ENCODE data around the gene DDX49. TPM values are rescaled to one million over a fixed set of nuclear protein-coding genes. Genes with fewer than 3 reads are reported as not detected.
A peak's percentile ranks its signal among the peaks of the same experiment; 100 is the strongest.

Gene DDX49
- polyA plus RNA-seq, 3 donors: 24.0 to 40.3 (median 27.5) TPM

DNA sequence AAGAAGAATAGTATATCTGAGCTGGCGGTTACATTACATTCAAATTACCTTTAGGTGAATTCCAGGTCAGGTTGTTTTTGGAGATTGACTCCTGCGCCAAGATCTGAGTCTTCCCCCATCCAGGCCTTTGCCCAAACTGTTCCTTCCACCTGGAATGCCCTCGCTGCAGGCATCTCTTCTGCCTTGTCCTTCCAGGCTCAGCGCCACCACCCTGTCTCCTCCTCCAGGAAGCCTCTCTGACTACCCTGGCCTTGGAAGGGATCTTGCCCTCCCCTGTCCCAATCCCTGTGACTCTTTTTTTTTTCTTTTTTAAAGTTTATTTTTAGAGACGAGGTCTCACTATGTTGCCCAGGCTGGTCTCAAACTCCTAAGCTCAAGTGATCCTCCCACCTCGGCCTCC, 23.2 kb downstream of the DDX49 start:
- Mint-ChIP-seq H3K27me3 (ENCODE audit: low read depth in 3 of 3) (peaks cover 0 to 4% (median 1%) of the 10 kb centered on the region in 3 donors), H3K27ac (peak overlapping the region in 1 of 7 donors; percentile 33), H3K4me1 (peaks cover 38% of the 10 kb centered on the region), H3K9me3 (peaks cover 0 to 9% (median 2%) of the 10 kb centered on the region in 7 donors), H3K4me3 (peak overlapping the region in 1 of 2 donors; percentile 63), H3K36me3 (peaks cover 23 to 31% of the 10 kb centered on the region in 2 donors)
- Histone ChIP-seq H3K9me3 (replicated peaks in 1 of 2; ENCODE audit: control insufficient read depth in 1 of 2, insufficient read depth in 1 of 2, low read length in 2 of 2) (no peaks in the 10 kb centered on the region), H3K4me2 (replicated peaks; ENCODE audit: extremely low read depth, low read length, poor library complexity, severe bottlenecking) (no peak overlapping the region), H2AFZ (ENCODE audit: insufficient read depth, low read depth, low read length, poor library complexity, severe bottlenecking) (no peak overlapping the region), H3K4me1 (ENCODE audit: control insufficient read depth in 1 of 2, insufficient read depth in 2 of 2, low read length in 2 of 2) (peaks cover 21 to 28% of the 10 kb centered on the region in 2 donors), H3K27me3 (ENCODE audit: control insufficient read depth in 2 of 2, insufficient read depth in 2 of 2, low read length in 2 of 2) (no peaks in the 10 kb centered on the region), H3K27ac (ENCODE audit: low read depth in 1 of 2, low read length in 2 of 2) (no peak overlapping the region), H3K4me3 (replicated peaks in 1 of 3; ENCODE audit: low read depth in 2 of 3, low read length in 3 of 3) (no peak overlapping the region), H3K79me2 (ENCODE audit: insufficient read depth, low read length) (peaks cover 37% of the 10 kb centered on the region), H4K20me1 (ENCODE audit: insufficient read depth, low read length) (peaks cover 22% of the 10 kb centered on the region), H3K9ac (ENCODE audit: insufficient read depth, low read length, poor library complexity, severe bottlenecking) (no peak overlapping the region), H3K36me3 (replicated peaks in 1 of 2; ENCODE audit: control insufficient read depth in 1 of 2, insufficient read depth in 2 of 2, low read length in 2 of 2) (peaks cover 5 to 20% of the 10 kb centered on the region in 2 donors)
- DNase-seq: no peak
- 100% methylated on average over 2 of the region's 6 CpGs for WGBS (ENCODE audit: insufficient coverage)
- intact Hi-C loops (cut with micrococcal nuclease): loop anchor here in 1 of 2 donors (5.0 kb wide), 1 partner anchor 45 kb away; no protein-coding TSS in a partner anchor
- TF ChIP-seq, protein P1, sequence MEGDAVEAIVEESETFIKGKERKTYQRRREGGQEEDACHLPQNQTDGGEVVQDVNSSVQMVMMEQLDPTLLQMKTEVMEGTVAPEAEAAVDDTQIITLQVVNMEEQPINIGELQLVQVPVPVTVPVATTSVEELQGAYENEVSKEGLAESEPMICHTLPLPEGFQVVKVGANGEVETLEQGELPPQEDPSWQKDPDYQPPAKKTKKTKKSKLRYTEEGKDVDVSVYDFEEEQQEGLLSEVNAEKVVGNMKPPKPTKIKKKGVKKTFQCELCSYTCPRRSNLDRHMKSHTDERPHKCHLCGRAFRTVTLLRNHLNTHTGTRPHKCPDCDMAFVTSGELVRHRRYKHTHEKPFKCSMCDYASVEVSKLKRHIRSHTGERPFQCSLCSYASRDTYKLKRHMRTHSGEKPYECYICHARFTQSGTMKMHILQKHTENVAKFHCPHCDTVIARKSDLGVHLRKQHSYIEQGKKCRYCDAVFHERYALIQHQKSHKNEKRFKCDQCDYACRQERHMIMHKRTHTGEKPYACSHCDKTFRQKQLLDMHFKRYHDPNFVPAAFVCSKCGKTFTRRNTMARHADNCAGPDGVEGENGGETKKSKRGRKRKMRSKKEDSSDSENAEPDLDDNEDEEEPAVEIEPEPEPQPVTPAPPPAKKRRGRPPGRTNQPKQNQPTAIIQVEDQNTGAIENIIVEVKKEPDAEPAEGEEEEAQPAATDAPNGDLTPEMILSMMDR (IDR thresholded peaks at IDR 0.05): no peak

DNA sequence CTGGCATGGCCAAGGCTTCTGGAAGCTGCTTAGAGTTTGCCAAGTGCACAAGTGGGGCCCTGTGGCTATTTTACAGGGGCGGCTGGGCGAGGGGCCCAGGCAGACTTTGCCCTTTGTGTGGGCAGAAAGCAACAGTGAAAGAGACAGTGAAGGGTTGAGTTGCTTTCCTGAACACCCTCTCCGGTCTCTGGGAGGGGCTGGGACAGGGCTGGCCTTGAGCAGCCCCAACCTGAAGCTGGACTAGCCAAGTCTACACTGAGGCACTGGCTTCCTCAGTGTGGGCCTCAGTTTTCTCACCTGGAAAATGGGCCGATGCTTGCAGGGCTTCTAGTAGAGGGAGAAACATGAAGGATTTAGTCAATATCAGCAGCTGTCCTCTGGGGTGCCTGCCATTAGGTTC, 23.9 kb downstream of the DDX49 start:
- H4K20me1 ChIP-seq (ENCODE audit: insufficient read depth, low read length): peaks cover 15% of the 10 kb centered on the region
- peaks cover 0 to 9% (median 2%) of the 10 kb centered on the region in 7 donors for H3K9me3 Mint-ChIP-seq
- WGBS (ENCODE audit: insufficient coverage): 96% methylated on average over 4 of the region's 4 CpGs
- H3K9ac ChIP-seq (ENCODE audit: insufficient read depth, low read length, poor library complexity, severe bottlenecking): no peak overlapping the region
- no peak overlapping the region for H3K4me3 ChIP-seq (replicated peaks in 1 of 3; ENCODE audit: low read depth in 2 of 3, low read length in 3 of 3)
- H3K27me3 Mint-ChIP-seq (ENCODE audit: low read depth in 3 of 3): peaks cover 0 to 4% (median 0%) of the 10 kb centered on the region in 3 donors
- no peaks in the 10 kb centered on the region for H3K27me3 ChIP-seq (ENCODE audit: control insufficient read depth in 2 of 2, insufficient read depth in 2 of 2, low read length in 2 of 2)
- H3K27ac ChIP-seq (ENCODE audit: low read depth in 1 of 2, low read length in 2 of 2): no peak overlapping the region
- peaks cover 35% of the 10 kb centered on the region for H3K4me1 Mint-ChIP-seq
- H3K4me2 ChIP-seq (replicated peaks; ENCODE audit: extremely low read depth, low read length, poor library complexity, severe bottlenecking): no peak overlapping the region
- H3K4me1 ChIP-seq (ENCODE audit: control insufficient read depth in 1 of 2, insufficient read depth in 2 of 2, low read length in 2 of 2): peaks cover 21 to 28% of the 10 kb centered on the region in 2 donors
- peaks cover 0 to 12% of the 10 kb centered on the region in 2 donors for H3K36me3 ChIP-seq (replicated peaks in 1 of 2; ENCODE audit: control insufficient read depth in 1 of 2, insufficient read depth in 2 of 2, low read length in 2 of 2)
- DNase-seq: no peak
- intact Hi-C loops (cut with micrococcal nuclease): loop anchor here in 1 of 2 donors (5.0 kb wide), 1 partner anchor 44 kb away; no protein-coding TSS in a partner anchor
- peaks cover 32% of the 10 kb centered on the region for H3K79me2 ChIP-seq (ENCODE audit: insufficient read depth, low read length)
- peaks cover 16 to 23% of the 10 kb centered on the region in 2 donors for H3K36me3 Mint-ChIP-seq
- H3K27ac Mint-ChIP-seq: peak overlapping the region in 2 of 7 donors; percentile 45 to 50
- H3K4me3 Mint-ChIP-seq: no peak overlapping the region
- TF ChIP-seq, protein P1 (IDR thresholded peaks at IDR 0.05): no peak
- no peaks in the 10 kb centered on the region for H3K9me3 ChIP-seq (replicated peaks in 1 of 2; ENCODE audit: control insufficient read depth in 1 of 2, insufficient read depth in 1 of 2, low read length in 2 of 2)
- no peak overlapping the region for H2AFZ ChIP-seq (ENCODE audit: insufficient read depth, low read depth, low read length, poor library complexity, severe bottlenecking)
